IMR-90 (cell line): ENCODE data around the gene GREB1L. TPM values are rescaled to one million over a fixed set of nuclear protein-coding genes. Genes with fewer than 3 reads are reported as not detected.

Experiments
- ATAC-seq: fragments of 200-7000 bp; cut with Tn5 transposase; 2 replicates; pipeline ENCODE4 v1.9.1; 2020; ENCODE audit warnings: low read depth, mild to moderate bottlenecking, moderate library complexity
- BruUV-seq: library from RNA; stranded (reverse); fragments of 400-500 nt; replicated peaks from 2 replicates; lab custom pipeline; 2021; lab: Mats Ljungman, UMichigan
- CTCF ChIA-PET: fragments of 300-600 bp; formaldehyde crosslinking; extraction: SDS; loops from one replicate; lab custom pipeline; 2021; ENCODE audit warnings: antibody characterized with exemption; lab: Yijun Ruan, JAX
- POLR2A ChIA-PET: fragments of 300-600 bp; sonication (Branson Sonifier 250); formaldehyde crosslinking; loops from one replicate; lab custom pipeline; 2022; ENCODE audit warnings: antibody characterized with exemption; ENCODE audit not compliant: unreplicated experiment; lab: Charles Lee
- DNase-seq: peaks from one replicate; pipeline ENCODE4 v3.0.0; 2013
- H2AFZ ChIP-seq: replicated peaks from 2 replicates; pipeline ENCODE3; 2013; ENCODE audit warnings: low read length, mild to moderate bottlenecking; ENCODE audit not compliant: poor library complexity
- H2AK5ac ChIP-seq: 2 replicates; pipeline ENCODE4 v1.6.1; 2013; ENCODE audit warnings: low read depth, low read length, inconsistent platforms
- H2AK9ac ChIP-seq: replicated peaks from 2 replicates; pipeline ENCODE3; 2013; ENCODE audit warnings: mild to moderate bottlenecking, low read depth, low read length, moderate library complexity; ENCODE audit not compliant: poor library complexity
- H2BK120ac ChIP-seq: 2 replicates; pipeline ENCODE4 v1.6.1; 2013; ENCODE audit warnings: low read depth, low read length, inconsistent platforms
- H2BK15ac ChIP-seq: 3 replicates; pipeline ENCODE4 v1.6.1; 2013; ENCODE audit warnings: low read depth, low read length, inconsistent platforms
- H2BK20ac ChIP-seq: 2 replicates; pipeline ENCODE4 v1.6.1; 2013; ENCODE audit warnings: low read depth, mild to moderate bottlenecking, inconsistent platforms, low read length, moderate library complexity
- H2BK5ac ChIP-seq: 2 replicates; pipeline ENCODE4 v1.6.1; 2013; ENCODE audit warnings: mild to moderate bottlenecking, low read depth, low read length, inconsistent platforms; ENCODE audit not compliant: poor library complexity, severe bottlenecking
- H3K14ac ChIP-seq: replicated peaks from 2 replicates; pipeline ENCODE4 v1.6.1; 2013; ENCODE audit warnings: low read depth, low read length, inconsistent platforms
- H3K18ac ChIP-seq: 2 replicates; pipeline ENCODE4 v1.6.1; 2013; ENCODE audit warnings: low read depth, low read length, control low read depth
- H3K23ac ChIP-seq: 2 replicates; pipeline ENCODE4 v1.6.1; 2013; ENCODE audit warnings: low read depth, low read length, inconsistent platforms
- H3K27ac ChIP-seq: 2 replicates; pipeline ENCODE4 v1.5.1; 2013; ENCODE audit warnings: mild to moderate bottlenecking, control low read depth, low read length; ENCODE audit not compliant: insufficient read depth
- H3K27me3 ChIP-seq: 2 replicates; pipeline ENCODE4 v1.6.1; 2013; ENCODE audit warnings: low read length; ENCODE audit not compliant: control insufficient read depth, insufficient read depth
- H3K36me3 ChIP-seq: 2 replicates; pipeline ENCODE4 v1.6.1; 2013; ENCODE audit warnings: low read length, mixed read lengths; ENCODE audit not compliant: control insufficient read depth, insufficient read depth
- H3K4ac ChIP-seq: 2 replicates; pipeline ENCODE4 v1.6.1; 2013; ENCODE audit warnings: low read depth, low read length, inconsistent platforms
- H3K4me1 ChIP-seq: 2 replicates; pipeline ENCODE4 v1.6.1; 2013; ENCODE audit warnings: low read length, mixed read lengths; ENCODE audit not compliant: control insufficient read depth, insufficient read depth
- H3K4me2 ChIP-seq: 2 replicates; pipeline ENCODE4 v1.6.1; 2013; ENCODE audit warnings: low read depth, mild to moderate bottlenecking, control low read depth, low read length, moderate library complexity
- H3K4me3 ChIP-seq: 2 replicates; pipeline ENCODE4 v1.5.1; 2013; ENCODE audit warnings: low read depth, mild to moderate bottlenecking, control low read depth, low read length, moderate library complexity; ENCODE audit not compliant: insufficient read depth
- H3K56ac ChIP-seq: 2 replicates; pipeline ENCODE4 v1.6.1; 2013; ENCODE audit warnings: low read length, inconsistent platforms; ENCODE audit not compliant: insufficient read depth; ENCODE audit errors: extremely low read depth
- H3K79me1 ChIP-seq, 2 experiments: 2 replicates each; pipeline ENCODE4 v1.6.1; 2013; ENCODE audit warnings: low read length in 2 of 2, inconsistent platforms in 1 of 2, low read depth in 1 of 2
- H3K9ac ChIP-seq: 2 replicates; pipeline ENCODE4 v1.6.1; 2013; ENCODE audit warnings: low read depth, low read length, control low read depth
- H3K9me1 ChIP-seq: 2 replicates; pipeline ENCODE4 v1.6.1; 2013; ENCODE audit warnings: low read length, inconsistent platforms; ENCODE audit not compliant: insufficient read depth
- H3K9me3 ChIP-seq: 2 replicates; pipeline ENCODE4 v1.6.1; 2013; ENCODE audit warnings: low read length; ENCODE audit not compliant: control insufficient read depth, insufficient read depth
- H4K20me1 ChIP-seq: 2 replicates; pipeline ENCODE4 v1.6.1; 2013; ENCODE audit warnings: low read length, inconsistent platforms; ENCODE audit not compliant: insufficient read depth
- H4K5ac ChIP-seq: 2 replicates; pipeline ENCODE4 v1.6.1; 2013; ENCODE audit warnings: mild to moderate bottlenecking, low read depth, low read length, control low read depth
- H4K8ac ChIP-seq, 2 experiments: 2 replicates each; pipeline ENCODE4 v1.6.1; 2013; ENCODE audit warnings: low read depth in 2 of 2, low read length in 2 of 2, control low read depth in 1 of 2, inconsistent platforms in 1 of 2
- H4K91ac ChIP-seq: 2 replicates; pipeline ENCODE4 v1.6.1; 2013; ENCODE audit warnings: low read depth, low read length, inconsistent platforms; ENCODE audit not compliant: insufficient read depth
- CHD1 ChIP-seq: IDR thresholded peaks from 2 replicates; pipeline ENCODE4 v1.6.1; 2012; ENCODE audit warnings: low read depth, low read length, improper control_type of control experiment
- FOS ChIP-seq: fragments of 150-350 bp; IDR thresholded peaks from 2 replicates; pipeline ENCODE4 v1.6.1; 2016; ENCODE audit warnings: low read depth, low read length
- MXI1 ChIP-seq: IDR thresholded peaks from 2 replicates; pipeline ENCODE4 v1.6.1; 2012; ENCODE audit warnings: low read depth, mild to moderate bottlenecking, low read length, moderate library complexity, borderline replicate concordance
- POLR2A ChIP-seq: IDR thresholded peaks from 2 replicates; pipeline ENCODE4 v1.6.1; 2012; ENCODE audit warnings: mild to moderate bottlenecking, low read depth, low read length
- WGBS, 2 experiments: methylation state at CpG; one replicate each; pipeline versions ENCODE4 v1.1.5 to v1.1.7; 2013; ENCODE audit warnings: missing lambda C conversion rate in 2 of 2; ENCODE audit not compliant: insufficient read length in 1 of 2; ENCODE audit errors: extremely low coverage in 2 of 2; 5-methylcytosine and 5-hydroxymethylcytosine counted together
- dilution Hi-C: fragments of 300-500 bp; cut with HindIII; formaldehyde crosslinking; loops from one replicate; pipeline ENCODE4 v1.14.3; 2018; ENCODE audit warnings: low sequenced_read_pairs; ENCODE audit not compliant: unreplicated experiment
- in situ Hi-C: fragments of 300-500 bp; cut with MboI; formaldehyde crosslinking; loops from 3 replicates; pipeline ENCODE4 v1.14.3; 2019; ENCODE audit warnings: low sequenced_read_pairs, inconsistent platforms, mixed read lengths
- intact Hi-C: fragments of 100-400 bp; cut with micrococcal nuclease; formaldehyde crosslinking; loops from 2 replicates; pipeline ENCODE4 v1.10.0; 2022
- polyA plus RNA-seq, 3 experiments: library from polyadenylated mRNA; depleted of rRNA; stranded (reverse); fragments of >200 nt; gene quantifications; 2 replicates each; pipeline ENCODE4 v1.2.3, GENCODE V29; 2012; ENCODE audit warnings: low replicate concordance in 1 of 3
- total RNA-seq: library from RNA; depleted of rRNA; stranded (reverse); fragments of >200 nt; gene quantifications from 2 replicates; pipeline ENCODE4 v1.2.3, GENCODE V29; 2012
- TF ChIP-seq, protein P1 (sequence below): conservative IDR thresholded peaks from 2 replicates; pipeline ENCODE4 v1.5.1; 2012; ENCODE audit warnings: mild to moderate bottlenecking, low read depth, low read length, improper control_type of control experiment

GREB1L gene
- total and polyA plus RNA-seq, 2 of the 4 experiments (the other 2 are of a cell fraction), result under 0.01 to 0.02 TPM

DNA sequence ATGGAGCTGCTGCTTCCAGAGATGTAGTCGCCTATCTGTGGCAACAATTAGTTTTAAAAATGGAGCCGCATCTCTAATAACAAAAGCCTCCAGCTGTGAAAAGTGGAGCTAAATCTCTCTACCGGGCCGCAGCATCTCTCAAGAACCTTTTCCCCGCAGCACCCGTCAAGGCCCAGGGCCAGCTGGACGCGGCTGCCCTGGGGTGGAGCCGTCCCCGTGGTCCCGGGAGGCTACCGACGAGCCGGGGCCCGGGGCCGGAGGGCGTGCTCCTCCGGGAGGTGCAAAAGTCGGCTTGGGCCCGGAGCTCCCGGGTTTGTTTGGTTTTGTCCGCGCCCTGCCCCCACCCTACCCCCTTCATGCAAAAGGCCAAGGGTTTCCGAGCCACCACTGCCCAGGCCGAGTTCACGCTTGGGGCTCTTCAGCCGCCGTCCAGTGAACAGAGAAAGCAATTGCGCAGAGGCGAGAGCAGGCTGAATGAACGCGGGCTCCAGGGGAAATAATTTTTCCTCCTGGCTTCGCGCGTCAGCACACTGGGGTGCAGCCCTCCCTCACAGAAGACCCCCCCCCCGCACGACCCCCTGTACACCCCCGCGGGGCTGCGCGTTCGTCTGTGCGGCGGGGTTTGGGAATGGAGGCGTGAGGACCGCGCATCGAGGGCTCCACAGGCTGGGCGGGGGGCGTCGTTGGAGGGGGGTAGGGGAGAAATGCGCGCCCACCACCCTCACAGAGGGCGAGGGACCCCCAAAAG is 557 bp upstream of the GREB1L start:
- Histone ChIP-seq H3K36me3 (no peaks in the 10 kb centered on the region), H2BK20ac (no peak overlapping the region), H2BK5ac (no peak overlapping the region), H3K27ac (no peak overlapping the region), H4K8ac (no peak overlapping the region), H3K79me1 (no peaks in the 10 kb centered on the region), H4K20me1 (no peaks in the 10 kb centered on the region), H2BK120ac (no peak overlapping the region), H3K4ac (no peak overlapping the region), H2BK15ac (no peak overlapping the region), H3K9me1 (no peaks in the 10 kb centered on the region), H3K9ac (no peak overlapping the region), H2AFZ (peak overlapping the region; percentile 67), H3K14ac (no peak overlapping the region), H4K91ac (no peak overlapping the region), H3K56ac (no peak overlapping the region), H3K18ac (no peak overlapping the region), H3K4me1 (peaks cover 2% of the 10 kb centered on the region; the same call in 1 of the 2 replicates), H3K4me3 (no peak overlapping the region), H2AK9ac (no peak overlapping the region), H3K23ac (no peak overlapping the region), H4K5ac (no peak overlapping the region), H2AK5ac (no peak overlapping the region), H3K9me3 (no peaks in the 10 kb centered on the region), H3K27me3 (peaks cover 46% of the 10 kb centered on the region), H3K4me2 (no peak overlapping the region; the same call in 1 of the 2 replicates)
- WGBS, 2 experiments, result 0% methylated on average over 5 of the region's 54 CpGs; no CpG with 5 or more reads in 1 of the 2 experiments
- dilution Hi-C loops, result no loop called here
- CTCF ChIA-PET, result no interaction called here
- intact Hi-C loops, result loop anchor here (10.0 kb wide), 1 partner anchor 213 kb away; no protein-coding TSS in a partner anchor
- no TSS peak for BruUV-seq
- ATAC-seq, result peak; percentile 35
- POLR2A ChIA-PET, result interaction anchor here (0.5 kb wide), 1 partner anchor 1632 kb away, joined by 5 read pairs; no protein-coding TSS in a partner anchor
- in situ Hi-C loops, result no loop called here
- TF ChIP-seq CHD1 (no peak), POLR2A (no peak), MXI1 (no peak), FOS (no peak)
- TF ChIP-seq, protein P1, sequence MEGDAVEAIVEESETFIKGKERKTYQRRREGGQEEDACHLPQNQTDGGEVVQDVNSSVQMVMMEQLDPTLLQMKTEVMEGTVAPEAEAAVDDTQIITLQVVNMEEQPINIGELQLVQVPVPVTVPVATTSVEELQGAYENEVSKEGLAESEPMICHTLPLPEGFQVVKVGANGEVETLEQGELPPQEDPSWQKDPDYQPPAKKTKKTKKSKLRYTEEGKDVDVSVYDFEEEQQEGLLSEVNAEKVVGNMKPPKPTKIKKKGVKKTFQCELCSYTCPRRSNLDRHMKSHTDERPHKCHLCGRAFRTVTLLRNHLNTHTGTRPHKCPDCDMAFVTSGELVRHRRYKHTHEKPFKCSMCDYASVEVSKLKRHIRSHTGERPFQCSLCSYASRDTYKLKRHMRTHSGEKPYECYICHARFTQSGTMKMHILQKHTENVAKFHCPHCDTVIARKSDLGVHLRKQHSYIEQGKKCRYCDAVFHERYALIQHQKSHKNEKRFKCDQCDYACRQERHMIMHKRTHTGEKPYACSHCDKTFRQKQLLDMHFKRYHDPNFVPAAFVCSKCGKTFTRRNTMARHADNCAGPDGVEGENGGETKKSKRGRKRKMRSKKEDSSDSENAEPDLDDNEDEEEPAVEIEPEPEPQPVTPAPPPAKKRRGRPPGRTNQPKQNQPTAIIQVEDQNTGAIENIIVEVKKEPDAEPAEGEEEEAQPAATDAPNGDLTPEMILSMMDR, result no peak
- DNase-seq, result no peak
